HepG2 (cell line): ENCODE data around the gene NOX3. TPM values are rescaled to one million over a fixed set of nuclear protein-coding genes. Genes with fewer than 3 reads are reported as not detected.

Source experiments
- AGO2 ChIP-seq: fragments of 200-400 bp; formaldehyde crosslinking; optimal IDR thresholded peaks from 2 replicates; pipeline ENCODE3; 2017; ENCODE audit warnings: mild to moderate bottlenecking, low read depth, low read length, moderate library complexity
- ATF7-NPFF ChIP-seq: sonication (generic); formaldehyde crosslinking; IDR thresholded peaks from 2 replicates; pipeline ENCODE4 v1.8.1; 2023; ENCODE audit warnings: mild to moderate bottlenecking, low read depth, missing genetic modification reagents, moderate library complexity
- HMGXB3 ChIP-seq: sonication (generic); formaldehyde crosslinking; IDR thresholded peaks from 2 replicates; pipeline ENCODE4 v1.4.0; 2020; ENCODE audit warnings: missing genetic modification reagents, borderline replicate concordance
- HOXA3 ChIP-seq: sonication (generic); formaldehyde crosslinking; IDR thresholded peaks from 2 replicates; pipeline ENCODE4 v1.5.0; 2020; ENCODE audit warnings: missing genetic modification reagents
- KAT7 ChIP-seq: IDR thresholded peaks from 2 replicates; pipeline ENCODE4 v1.6.1; 2018; ENCODE audit warnings: borderline replicate concordance, missing compliant biosample characterization
- KDM5B ChIP-seq: sonication (generic); formaldehyde crosslinking; IDR thresholded peaks from 2 replicates; pipeline ENCODE4 v1.4.0; 2020; ENCODE audit warnings: missing genetic modification reagents, mild to moderate bottlenecking, borderline replicate concordance
- POGZ ChIP-seq: sonication (generic); formaldehyde crosslinking; IDR thresholded peaks from 2 replicates; pipeline ENCODE4 v1.4.0; 2020; ENCODE audit warnings: mild to moderate bottlenecking, missing genetic modification reagents
- RXRB ChIP-seq: IDR thresholded peaks from 2 replicates; pipeline ENCODE4 v1.6.1; 2016; ENCODE audit warnings: borderline replicate concordance, missing genetic modification reagents, missing compliant biosample characterization
- SAFB2 ChIP-seq: sonication (generic); formaldehyde crosslinking; IDR thresholded peaks from 2 replicates; pipeline ENCODE4 v1.5.1; 2020; ENCODE audit warnings: missing genetic modification reagents, low read depth, mild to moderate bottlenecking, borderline replicate concordance
- SIX1 ChIP-seq: sonication (generic); formaldehyde crosslinking; IDR thresholded peaks from 2 replicates; pipeline ENCODE4 v1.4.0; 2020; ENCODE audit warnings: missing genetic modification reagents, borderline replicate concordance
- SNAI1 ChIP-seq: sonication (generic); formaldehyde crosslinking; IDR thresholded peaks from 2 replicates; pipeline ENCODE4 v1.5.0; 2020; ENCODE audit warnings: mild to moderate bottlenecking, missing genetic modification reagents, borderline replicate concordance
- SNAPC2 ChIP-seq: sonication (generic); formaldehyde crosslinking; IDR thresholded peaks from 2 replicates; pipeline ENCODE4 v1.8.1; 2022; ENCODE audit warnings: mild to moderate bottlenecking, missing genetic modification reagents
- THAP9 ChIP-seq: sonication (generic); formaldehyde crosslinking; IDR thresholded peaks from 2 replicates; pipeline ENCODE4; 2020; ENCODE audit warnings: missing genetic modification reagents, mild to moderate bottlenecking, borderline replicate concordance
- ZBTB42 ChIP-seq: sonication (generic); formaldehyde crosslinking; IDR thresholded peaks from 2 replicates; pipeline ENCODE4 v1.5.0; 2020; ENCODE audit warnings: mild to moderate bottlenecking, missing genetic modification reagents
- ZNF274 ChIP-seq: sonication (generic); formaldehyde crosslinking; IDR thresholded peaks from 2 replicates; pipeline ENCODE4 v1.5.1; 2020; ENCODE audit warnings: mild to moderate bottlenecking, missing genetic modification reagents
- ZNF441 ChIP-seq: sonication (generic); formaldehyde crosslinking; IDR thresholded peaks from 2 replicates; pipeline ENCODE4 v1.7.0; 2021; ENCODE audit warnings: missing genetic modification reagents, borderline replicate concordance
- ZNF777 ChIP-seq: sonication (generic); formaldehyde crosslinking; IDR thresholded peaks from 2 replicates; pipeline ENCODE4 v1.4.0; 2020; ENCODE audit warnings: missing genetic modification reagents
- ZNF782 ChIP-seq: sonication (generic); formaldehyde crosslinking; IDR thresholded peaks from 2 replicates; pipeline ENCODE4 v1.4.0; 2020; ENCODE audit warnings: missing genetic modification reagents, mild to moderate bottlenecking, borderline replicate concordance
- ZNF878 ChIP-seq: sonication (generic); formaldehyde crosslinking; IDR thresholded peaks from 2 replicates; pipeline ENCODE4 v1.8.1; 2023; ENCODE audit warnings: mild to moderate bottlenecking, missing genetic modification reagents, moderate library complexity
- ZSCAN30 ChIP-seq: sonication (generic); formaldehyde crosslinking; IDR thresholded peaks from 2 replicates; pipeline ENCODE4 v1.5.0; 2020; ENCODE audit warnings: mild to moderate bottlenecking, missing genetic modification reagents
- polyA plus RNA-seq, 8 experiments: library from polyadenylated mRNA; depleted of rRNA in 3 of 8; stranded (reverse) in 7 of 8; unstranded in 1 of 8; fragments of >200 nt; fragmentation: Illumina TruSeq in 4 of 8; extraction: Trizol in 4 of 8; gene quantifications; 2 replicates each; pipeline versions ENCODE4 v1.2.1 to v1.2.3, GENCODE V29; 2011 to 2016; ENCODE audit warnings: low read depth in 4 of 8, missing spikeins in 1 of 8, mixed read lengths in 1 of 8; ENCODE audit not compliant: insufficient read depth in 1 of 8
- total RNA-seq, 5 experiments: library from RNA; depleted of rRNA; stranded (reverse); fragments of >200 nt; fragmentation: Illumina TruSeq; extraction: Trizol; gene quantifications; 2 replicates each; pipeline ENCODE4 v1.2.3, GENCODE V29; 2016; ENCODE audit warnings: low read depth in 1 of 5
- TF ChIP-seq, protein P1 (sequence below): sonication (generic); formaldehyde crosslinking; IDR thresholded peaks from 2 replicates; pipeline ENCODE4 v1.4.0; 2020; ENCODE audit warnings: low read depth, mild to moderate bottlenecking, missing genetic modification reagents
- TF ChIP-seq, protein P2 (sequence below): sonication (generic); formaldehyde crosslinking; IDR thresholded peaks from 2 replicates; pipeline ENCODE4 v1.8.1; 2023; ENCODE audit warnings: mild to moderate bottlenecking, inconsistent platforms, moderate library complexity, missing genetic modification reagents, borderline replicate concordance

The NOX3 gene
- total and polyA plus RNA-seq, 2 of the 13 experiments (the other 11 are each of a cell fraction or from before 2014, with no cell fraction given): 0.09 to 0.18 TPM

- TF ChIP-seq HMGXB3 (CRISPR knock-in tag) (no peak), ZSCAN30 (CRISPR knock-in tag) (no peak), KDM5B (CRISPR knock-in tag) (no peak), ZNF878 (CRISPR knock-in tag) (0 out of 2 replicates have a peak, but pooled peaks have one; percentile 50), AGO2 (no peak), SNAPC2 (CRISPR knock-in tag) (no peak), ZNF777 (CRISPR knock-in tag) (no peak), ATF7-NPFF (CRISPR knock-in tag) (no peak), RXRB (CRISPR knock-in tag) (no peak), SIX1 (CRISPR knock-in tag) (no peak), POGZ (peak; percentile 25; the same call in 1 of the 2 replicates), ZNF782 (no peak), KAT7 (CRISPR knock-in tag) (no peak), SAFB2 (CRISPR knock-in tag) (no peak), ZBTB42 (CRISPR knock-in tag) (0 out of 2 replicates have a peak, but pooled peaks have one; percentile 48), THAP9 (CRISPR knock-in tag) (no peak), ZNF274 (CRISPR knock-in tag) (no peak), HOXA3 (0 out of 2 replicates have a peak, but pooled peaks have one; percentile 26), SNAI1 (CRISPR knock-in tag) (0 out of 2 replicates have a peak, but pooled peaks have one; percentile 16), ZNF441 (CRISPR knock-in tag) (0 out of 2 replicates have a peak, but pooled peaks have one; percentile 23)
- TF ChIP-seq, protein P1, sequence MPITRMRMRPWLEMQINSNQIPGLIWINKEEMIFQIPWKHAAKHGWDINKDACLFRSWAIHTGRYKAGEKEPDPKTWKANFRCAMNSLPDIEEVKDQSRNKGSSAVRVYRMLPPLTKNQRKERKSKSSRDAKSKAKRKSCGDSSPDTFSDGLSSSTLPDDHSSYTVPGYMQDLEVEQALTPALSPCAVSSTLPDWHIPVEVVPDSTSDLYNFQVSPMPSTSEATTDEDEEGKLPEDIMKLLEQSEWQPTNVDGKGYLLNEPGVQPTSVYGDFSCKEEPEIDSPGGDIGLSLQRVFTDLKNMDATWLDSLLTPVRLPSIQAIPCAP: no peak
- TF ChIP-seq, protein P2, sequence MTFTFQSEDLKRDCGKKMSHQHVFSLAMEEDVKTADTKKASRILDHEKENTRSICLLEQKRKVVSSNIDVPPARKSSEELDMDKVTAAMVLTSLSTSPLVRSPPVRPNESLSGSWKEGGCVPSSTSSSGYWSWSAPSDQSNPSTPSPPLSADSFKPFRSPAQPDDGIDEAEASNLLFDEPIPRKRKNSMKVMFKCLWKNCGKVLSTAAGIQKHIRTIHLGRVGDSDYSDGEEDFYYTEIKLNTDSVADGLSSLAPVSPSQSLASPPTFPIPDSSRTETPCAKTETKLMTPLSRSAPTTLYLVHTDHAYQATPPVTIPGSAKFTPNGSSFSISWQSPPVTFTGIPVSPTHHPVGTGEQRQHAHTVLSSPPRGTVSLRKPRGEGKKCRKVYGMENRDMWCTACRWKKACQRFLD: no peak
These were observed 30.1 kb upstream of the NOX3 start (continued) for GRCh38 chr6:155485756-155486155.
